ENCODE measurements around the gene NT5C2. TPM values are rescaled to one million over a fixed set of nuclear protein-coding genes. Genes with fewer than 3 reads are reported as not detected.

NT5C2 gene
- total and polyA plus RNA-seq, 2 of the 4 experiments (the other 2 are of a cell fraction) = 60.0 to 65.1 TPM

GRCh38 chr10:103123282-103124024 is 69.6 kb downstream of the NT5C2 start:
- WGBS, 2 experiments (ENCODE audit: extremely low coverage in 2 of 2, insufficient read length in 1 of 2) = 75% methylated on average over 1 of the region's 7 CpGs; no CpG with 5 or more reads in 1 of the 2 experiments
- Histone ChIP-seq H2BK120ac (ENCODE audit: low read depth, low read length) (no peak overlapping the region), H2BK15ac (ENCODE audit: low read depth, low read length) (no peak overlapping the region), H3K79me1 (ENCODE audit: low read depth in 1 of 2, low read length in 2 of 2) (peaks cover 22 to 65% of the 10 kb centered on the region in 2 experiments), H2AK9ac (replicated peaks; ENCODE audit: low read depth, low read length, poor library complexity) (no peak overlapping the region), H3K23ac (ENCODE audit: low read depth, low read length) (no peak overlapping the region), H3K56ac (ENCODE audit: extremely low read depth, insufficient read depth, low read length) (no peak overlapping the region), H3K4me3 (ENCODE audit: insufficient read depth, low read depth, low read length) (no peak overlapping the region), H3K14ac (replicated peaks; ENCODE audit: low read depth, low read length) (no peak overlapping the region), H3K4me1 (ENCODE audit: control insufficient read depth, insufficient read depth, low read length) (peaks cover 12% of the 10 kb centered on the region), H2BK5ac (ENCODE audit: low read depth, low read length, poor library complexity, severe bottlenecking) (no peak overlapping the region), H2AK5ac (ENCODE audit: low read depth, low read length) (no peak overlapping the region), H3K4ac (ENCODE audit: low read depth, low read length) (no peak overlapping the region), H3K9me3 (ENCODE audit: control insufficient read depth, insufficient read depth, low read length) (no peaks in the 10 kb centered on the region), H2AFZ (replicated peaks; ENCODE audit: low read length, poor library complexity) (no peak overlapping the region), H3K27me3 (ENCODE audit: control insufficient read depth, insufficient read depth, low read length) (no peaks in the 10 kb centered on the region), H3K36me3 (ENCODE audit: control insufficient read depth, insufficient read depth, low read length) (peaks cover 7% of the 10 kb centered on the region), H4K91ac (ENCODE audit: insufficient read depth, low read depth, low read length) (no peak overlapping the region), H2BK20ac (ENCODE audit: low read depth, low read length) (no peak overlapping the region), H4K5ac (ENCODE audit: low read depth, low read length) (no peak overlapping the region), H3K4me2 (ENCODE audit: low read depth, low read length) (no peak overlapping the region), H3K27ac (ENCODE audit: insufficient read depth, low read length) (no peak overlapping the region), H3K9me1 (ENCODE audit: insufficient read depth, low read length) (peaks cover 5% of the 10 kb centered on the region; the same call in 1 of the 2 replicates), H4K20me1 (ENCODE audit: insufficient read depth, low read length) (peaks cover 5% of the 10 kb centered on the region; the same call in 1 of the 2 replicates), H4K8ac (ENCODE audit: low read depth in 2 of 2, low read length in 2 of 2) (no peak overlapping the region), H3K18ac (ENCODE audit: low read depth, low read length) (no peak overlapping the region), H3K9ac (ENCODE audit: low read depth, low read length) (no peak overlapping the region)
- ChIA-PET POLR2A (ENCODE audit: unreplicated experiment) (no interaction called here), CTCF (no interaction called here)
- intact Hi-C loops (cut with micrococcal nuclease) (no loop called here), dilution Hi-C loops (cut with HindIII; ENCODE audit: low sequenced_read_pairs, unreplicated experiment) (no loop called here), in situ Hi-C loops (cut with MboI; ENCODE audit: low sequenced_read_pairs) (no loop called here)
- no peak for DNase-seq
- TF ChIP-seq CHD1 (IDR thresholded peaks at IDR 0.05; ENCODE audit: low read depth, low read length) (no peak), POLR2A (IDR thresholded peaks at IDR 0.05; ENCODE audit: low read depth, low read length) (no peak), MAFK (IDR thresholded peaks at IDR 0.05; ENCODE audit: low read depth, low read length) (no peak), CTCF (conservative IDR thresholded peaks at IDR 0.05; ENCODE audit: low read depth, low read length) (no peak), RAD21 (IDR thresholded peaks at IDR 0.05; ENCODE audit: low read length) (no peak)
- no TSS peak for BruUV-seq (replicated peaks)
- no peak for ATAC-seq (ENCODE audit: low read depth)

Measured in IMR-90 (cell line).